Endothelial cell (in vitro differentiated cells): ENCODE measurements around the gene NOTCH3. TPM values are rescaled to one million over a fixed set of nuclear protein-coding genes. Genes with fewer than 3 reads are reported as not detected.

Experiments
- DNase-seq: peaks from one replicate; pipeline ENCODE4 v3.0.0; 2021; ENCODE audit warnings: low spot score
- H3K27ac Mint-ChIP-seq: one replicate; pipeline ENCODE4 v1.8.0; 2021; ENCODE audit warnings: mixed read lengths, inconsistent platforms; ENCODE audit not compliant: unreplicated experiment
- H3K27me3 Mint-ChIP-seq: one replicate; pipeline ENCODE4 v1.8.0; 2021; ENCODE audit warnings: mild to moderate bottlenecking, moderate library complexity, mixed read lengths, inconsistent platforms; ENCODE audit not compliant: unreplicated experiment
- H3K36me3 Mint-ChIP-seq: one replicate; pipeline ENCODE4 v1.8.0; 2021; ENCODE audit warnings: mild to moderate bottlenecking, low read depth, mixed read lengths, inconsistent platforms; ENCODE audit not compliant: unreplicated experiment
- H3K4me1 Mint-ChIP-seq: one replicate; pipeline ENCODE4 v1.8.0; 2021; ENCODE audit warnings: mild to moderate bottlenecking, mixed read lengths, inconsistent platforms; ENCODE audit not compliant: unreplicated experiment
- H3K4me3 Mint-ChIP-seq: one replicate; pipeline ENCODE4 v1.8.0; 2021; ENCODE audit warnings: mild to moderate bottlenecking, mixed read lengths, inconsistent platforms; ENCODE audit not compliant: unreplicated experiment
- H3K9me3 Mint-ChIP-seq: one replicate; pipeline ENCODE4 v1.8.0; 2021; ENCODE audit warnings: mixed read lengths, inconsistent platforms; ENCODE audit not compliant: unreplicated experiment
- CTCF ChIP-seq: fragments of 200-600 bp; sonication (generic); IDR thresholded peaks from one replicate; pipeline ENCODE4 v1.5.0; 2021; ENCODE audit warnings: antibody characterized with exemption; ENCODE audit not compliant: unreplicated experiment
- total RNA-seq: library from RNA; stranded (reverse); fragmentation: NEBNext Ultra II Directional; extraction: Animal tissue kit (Norgen Biotek cat#: 25700); gene quantifications from one replicate; pipeline ENCODE4 v1.2.1, GENCODE V29; 2021; ENCODE audit not compliant: unreplicated experiment

NOTCH3 gene
- total RNA-seq, 1 donor from 2014 or later: 96.8 TPM

DNA sequence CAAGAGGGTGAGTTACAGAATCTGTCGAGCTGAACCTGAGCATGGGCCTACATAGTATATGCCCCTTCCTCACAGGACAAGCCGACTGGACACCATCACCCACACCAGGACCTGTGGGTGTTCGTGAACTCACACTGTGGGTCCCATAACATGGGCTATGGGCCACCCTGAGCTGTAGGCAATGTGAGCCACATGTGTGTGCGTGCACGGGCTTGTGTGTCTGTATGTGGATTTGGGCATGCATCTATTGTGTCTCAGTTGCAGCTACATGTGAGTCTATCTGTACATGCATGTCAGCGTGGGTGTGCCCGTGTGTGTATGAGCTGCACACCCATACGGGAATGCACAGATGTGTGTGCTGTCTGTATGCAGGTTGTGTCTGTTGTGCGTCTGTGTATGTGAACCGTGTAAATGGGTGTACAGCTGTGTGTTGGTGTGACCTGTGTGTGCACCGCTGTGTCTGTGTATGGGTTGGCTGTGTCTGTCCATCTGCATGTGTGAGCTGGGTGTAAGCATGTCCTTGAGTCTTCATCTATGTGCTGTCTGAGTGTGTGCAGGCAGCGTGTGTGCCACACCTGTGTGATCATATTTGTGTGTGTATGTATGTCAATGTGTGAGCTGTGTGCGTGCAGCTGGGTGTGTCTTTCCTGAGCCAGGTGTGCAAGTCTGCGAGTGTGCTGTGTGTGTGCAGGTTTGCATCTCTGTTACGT lies 1.7 kb downstream of the NOTCH3 start:
- peak overlapping the region; percentile 89 for H3K4me3 Mint-ChIP-seq
- no peak for TF ChIP-seq CTCF
- no peaks in the 10 kb centered on the region for H3K9me3 Mint-ChIP-seq
- no peak for DNase-seq
- H3K4me1 Mint-ChIP-seq: peaks cover 10% of the 10 kb centered on the region
- peaks cover 16% of the 10 kb centered on the region for H3K27me3 Mint-ChIP-seq
- peak overlapping the region; percentile 70 for H3K27ac Mint-ChIP-seq
- H3K36me3 Mint-ChIP-seq: peaks cover 20% of the 10 kb centered on the region

DNA sequence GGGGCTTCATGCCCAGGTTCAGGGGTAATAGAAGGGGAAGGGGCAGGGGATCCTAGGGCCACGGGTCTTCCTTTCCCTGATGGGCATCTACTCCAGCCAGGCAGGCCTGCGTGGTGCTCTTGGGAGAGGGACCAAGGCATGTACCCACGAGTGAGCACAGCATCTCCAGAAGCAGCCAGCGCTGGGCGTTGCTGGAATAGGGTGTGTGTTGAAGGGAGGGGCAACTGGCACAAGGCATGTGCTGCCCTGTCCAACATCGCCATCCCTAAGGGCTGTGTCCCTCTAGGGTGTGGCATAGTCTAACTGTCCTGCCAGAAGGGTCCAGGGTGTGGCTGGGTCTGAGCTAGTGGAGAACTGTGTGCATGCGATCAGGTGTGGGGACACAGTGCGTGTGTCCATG lies 2.9 kb downstream of the NOTCH3 start:
- H3K4me3 Mint-ChIP-seq: peak overlapping the region; percentile 52
- H3K27me3 Mint-ChIP-seq: peaks cover 20% of the 10 kb centered on the region
- no peak for TF ChIP-seq CTCF
- H3K36me3 Mint-ChIP-seq: peaks cover 20% of the 10 kb centered on the region
- peaks cover 10% of the 10 kb centered on the region for H3K4me1 Mint-ChIP-seq
- no peak for DNase-seq
- no peak overlapping the region for H3K27ac Mint-ChIP-seq
- H3K9me3 Mint-ChIP-seq: no peaks in the 10 kb centered on the region

DNA sequence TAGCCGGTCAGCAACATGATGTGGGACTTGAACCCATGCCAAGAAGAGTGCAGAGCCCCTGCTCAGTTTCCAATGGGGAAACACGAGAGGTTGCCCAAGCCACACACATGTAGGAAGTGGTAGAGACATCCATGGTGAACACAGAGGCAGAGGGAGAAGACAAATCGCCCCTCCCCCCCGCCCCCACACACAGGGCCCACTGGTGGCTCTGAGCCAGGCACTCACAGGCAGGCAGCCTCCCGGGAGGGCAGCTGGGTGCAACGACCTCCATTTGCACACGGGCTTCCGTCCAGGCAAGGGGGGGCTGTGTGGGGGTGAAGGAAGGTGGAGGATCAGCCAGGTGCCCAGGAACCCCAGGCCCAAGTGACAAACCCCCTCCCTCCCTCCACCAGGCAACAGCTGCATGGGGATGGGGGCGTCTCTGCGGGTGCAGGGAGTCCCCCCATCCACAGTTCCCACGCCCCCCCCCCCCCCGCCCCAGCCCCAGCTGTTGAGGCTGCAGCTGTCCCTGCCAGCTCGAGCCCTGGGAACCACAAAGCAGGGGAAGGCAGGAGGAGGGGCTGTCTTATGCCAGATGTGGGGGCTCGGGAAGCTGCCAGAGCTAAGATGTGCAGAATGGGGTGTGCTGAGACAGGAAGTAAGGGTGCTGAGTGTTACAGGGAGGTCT lies 3.4 kb downstream of the NOTCH3 start:
- H3K4me1 Mint-ChIP-seq: peaks cover 10% of the 10 kb centered on the region
- H3K27ac Mint-ChIP-seq: no peak overlapping the region
- H3K36me3 Mint-ChIP-seq: peaks cover 20% of the 10 kb centered on the region
- peaks cover 22% of the 10 kb centered on the region for H3K27me3 Mint-ChIP-seq
- no peak for TF ChIP-seq CTCF
- no peaks in the 10 kb centered on the region for H3K9me3 Mint-ChIP-seq
- peak overlapping the region; percentile 71 for H3K4me3 Mint-ChIP-seq
- DNase-seq: no peak

- DNase-seq: no peak
- no peak for TF ChIP-seq CTCF
- H3K4me1 Mint-ChIP-seq: peaks cover 10% of the 10 kb centered on the region
- H3K27me3 Mint-ChIP-seq: peaks cover 19% of the 10 kb centered on the region
- H3K4me3 Mint-ChIP-seq: peak overlapping the region; percentile 71
- H3K9me3 Mint-ChIP-seq: no peaks in the 10 kb centered on the region
- peaks cover 24% of the 10 kb centered on the region for H3K36me3 Mint-ChIP-seq
- no peak overlapping the region for H3K27ac Mint-ChIP-seq
These were observed 4.3 kb downstream of the NOTCH3 start for GRCh38 chr19:15196360-15197005.
